Activated naive CD4-positive, alpha-beta T cell treated with anti-CD3 and anti-CD28 coated beads, Interleukin-2, amount 50 U/mL, for 24 hours (primary cell): Measurements from ENCODE around the gene GOLM1.
"Not testable (repeated sequence)": the region's sequence is repeated elsewhere in the genome, so short reads cannot be mapped to it uniquely, and the experiment has no call there.

ENCODE experiments used
- H3K27ac Mint-ChIP-seq: one replicate; pipeline ENCODE4 v1.8.0; 2021; ENCODE audit warnings: mild to moderate bottlenecking, mixed read lengths
- H3K27me3 Mint-ChIP-seq: one replicate; pipeline ENCODE4 v1.8.0; 2021; ENCODE audit warnings: mixed read lengths
- H3K36me3 Mint-ChIP-seq: one replicate; pipeline ENCODE4 v1.8.0; 2021; ENCODE audit warnings: mixed read lengths
- H3K4me1 Mint-ChIP-seq: one replicate; pipeline ENCODE4 v1.8.0; 2021; ENCODE audit warnings: mixed read lengths
- H3K4me3 Mint-ChIP-seq: one replicate; pipeline ENCODE4 v1.8.0; 2021; ENCODE audit warnings: mild to moderate bottlenecking, mixed read lengths
- H3K9me3 Mint-ChIP-seq: one replicate; pipeline ENCODE4 v1.8.0; 2021; ENCODE audit warnings: mixed read lengths

Gene GOLM1

DNA sequence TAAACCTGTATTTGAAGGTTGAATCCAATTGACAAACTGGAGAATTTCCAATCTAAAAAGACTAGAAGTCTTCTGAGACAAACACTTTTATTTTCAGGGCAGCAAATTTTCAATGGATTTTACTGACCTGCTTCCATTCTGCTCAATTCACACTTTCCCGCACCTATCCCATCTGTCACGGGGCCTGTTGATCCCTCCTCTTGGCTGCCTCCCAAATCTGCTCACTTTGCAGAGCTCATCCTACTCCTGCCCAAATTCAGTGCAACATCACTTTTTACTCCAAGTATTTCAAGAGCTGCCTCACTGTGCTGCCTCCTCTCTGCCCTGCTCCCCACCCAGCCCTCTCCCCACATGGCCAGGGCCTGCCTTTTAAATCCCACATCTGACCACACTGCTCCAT is 35.1 kb downstream of the GOLM1 start:
- H3K4me3 Mint-ChIP-seq = no peak overlapping the region
- no peaks in the 10 kb centered on the region for H3K36me3 Mint-ChIP-seq
- no peaks in the 10 kb centered on the region for H3K9me3 Mint-ChIP-seq
- peaks cover 1% of the 10 kb centered on the region for H3K27me3 Mint-ChIP-seq
- no peaks in the 10 kb centered on the region for H3K4me1 Mint-ChIP-seq
- H3K27ac Mint-ChIP-seq = no peak overlapping the region

DNA sequence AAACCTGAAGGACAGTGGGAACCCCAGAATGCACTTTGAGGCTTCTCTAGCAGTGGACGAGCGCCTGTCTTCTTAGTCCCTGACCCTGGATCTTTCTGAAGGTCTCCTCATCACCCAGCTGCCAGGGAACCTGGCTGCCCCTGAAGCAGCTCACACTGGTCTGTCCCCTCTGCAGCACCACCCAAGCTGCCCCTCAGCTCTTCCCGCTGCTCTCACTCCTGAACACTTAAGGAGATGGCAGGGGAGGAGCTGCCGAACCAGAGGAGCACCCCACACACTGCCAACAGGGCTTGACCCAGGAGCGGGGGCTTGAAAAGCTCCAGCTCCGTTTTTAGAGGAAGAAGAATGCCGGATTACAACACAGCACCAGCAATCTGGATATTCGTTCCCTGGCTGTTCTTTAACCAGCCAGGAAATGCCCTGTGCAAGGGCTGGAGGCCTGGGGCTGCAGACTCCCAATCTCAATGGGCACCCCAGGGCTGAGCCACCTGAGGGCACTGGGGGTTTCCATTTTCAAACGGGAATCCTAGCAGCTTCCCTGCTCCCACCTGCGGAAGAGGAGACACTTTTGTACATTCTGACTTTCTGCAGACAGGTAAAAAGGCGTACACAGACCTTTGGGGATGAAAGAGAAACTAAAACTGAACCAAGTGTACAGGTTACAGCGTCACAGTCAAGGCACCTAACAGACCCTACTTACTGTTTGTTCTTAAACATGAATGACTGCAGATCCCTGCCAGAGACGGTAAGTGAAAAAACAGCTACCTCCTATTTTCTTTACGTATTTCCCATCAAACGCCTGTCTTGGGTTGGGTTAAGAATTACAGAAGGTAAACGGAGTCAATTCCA is 36.3 kb downstream of the GOLM1 start:
- Mint-ChIP-seq H3K9me3 (no peaks in the 10 kb centered on the region), H3K36me3 (no peaks in the 10 kb centered on the region), H3K4me1 (no peaks in the 10 kb centered on the region), H3K27me3 (peaks cover 5% of the 10 kb centered on the region), H3K27ac (no peak overlapping the region), H3K4me3 (no peak overlapping the region)

DNA sequence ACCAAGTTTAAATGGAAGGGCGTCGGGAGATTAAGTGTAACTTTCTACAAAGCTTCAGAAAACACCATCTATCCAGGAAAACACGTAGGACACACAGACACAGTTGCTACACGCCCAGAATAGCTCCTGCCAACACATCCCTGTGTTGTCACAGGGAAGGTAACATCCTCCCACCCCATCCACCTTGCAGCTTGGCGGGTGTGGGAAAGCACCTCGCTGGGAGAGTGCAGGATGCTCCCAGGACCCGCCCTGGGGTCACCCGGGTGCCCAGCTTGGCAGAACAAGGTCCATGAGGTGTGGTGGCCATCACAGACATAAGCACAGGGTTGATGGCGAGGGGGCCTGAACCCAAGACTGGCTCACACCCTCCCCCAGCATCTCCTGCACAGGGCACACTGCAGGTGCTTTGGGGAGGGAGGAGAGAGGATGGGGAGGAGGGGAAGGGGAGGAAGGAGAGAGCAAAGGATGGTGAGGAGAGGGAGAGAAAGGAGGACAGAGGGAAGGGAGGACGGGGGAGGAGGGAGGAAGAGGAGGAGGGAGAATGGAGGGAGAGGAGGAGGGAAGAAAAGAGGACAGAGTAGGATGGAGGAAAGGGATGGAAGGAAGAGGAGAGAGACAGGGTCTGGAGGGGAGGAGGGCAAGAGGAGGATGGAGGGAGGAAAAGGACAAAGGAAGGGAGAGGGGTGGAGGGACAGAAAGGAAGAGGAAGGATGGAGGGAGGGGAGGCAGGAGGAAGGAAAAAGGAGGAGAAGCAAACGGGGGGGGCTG is 37.2 kb downstream of the GOLM1 start:
- Mint-ChIP-seq H3K9me3 (no peaks in the 10 kb centered on the region), H3K36me3 (no peaks in the 10 kb centered on the region), H3K4me3 (no peak overlapping the region), H3K27me3 (peaks cover 5% of the 10 kb centered on the region), H3K4me1 (no peaks in the 10 kb centered on the region), H3K27ac (no peak overlapping the region)

DNA sequence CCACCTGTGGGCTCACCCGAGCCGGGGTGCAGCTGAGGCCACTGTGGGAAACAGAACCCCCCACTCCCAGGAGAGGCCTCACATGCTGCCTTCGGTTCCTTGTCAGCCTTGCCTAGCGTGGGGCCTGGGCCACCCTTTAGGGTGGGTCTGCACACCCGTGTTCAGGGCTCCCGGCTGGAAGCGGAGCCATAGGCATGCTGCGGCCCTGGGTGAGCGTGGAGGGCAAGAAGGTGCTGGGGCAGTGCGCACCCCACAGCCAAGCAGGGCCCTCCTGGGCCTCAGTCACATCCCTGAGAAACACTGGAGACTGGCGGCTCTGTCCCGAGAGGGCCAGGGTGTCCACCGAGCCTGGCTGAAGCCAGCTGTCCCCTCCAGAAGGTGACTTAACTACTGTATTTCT is 41.9 kb downstream of the GOLM1 start:
- no peaks in the 10 kb centered on the region for H3K9me3 Mint-ChIP-seq
- no peaks in the 10 kb centered on the region for H3K4me1 Mint-ChIP-seq
- H3K27ac Mint-ChIP-seq = no peak overlapping the region
- peaks cover 5% of the 10 kb centered on the region for H3K27me3 Mint-ChIP-seq
- H3K36me3 Mint-ChIP-seq = no peaks in the 10 kb centered on the region
- no peak overlapping the region for H3K4me3 Mint-ChIP-seq

DNA sequence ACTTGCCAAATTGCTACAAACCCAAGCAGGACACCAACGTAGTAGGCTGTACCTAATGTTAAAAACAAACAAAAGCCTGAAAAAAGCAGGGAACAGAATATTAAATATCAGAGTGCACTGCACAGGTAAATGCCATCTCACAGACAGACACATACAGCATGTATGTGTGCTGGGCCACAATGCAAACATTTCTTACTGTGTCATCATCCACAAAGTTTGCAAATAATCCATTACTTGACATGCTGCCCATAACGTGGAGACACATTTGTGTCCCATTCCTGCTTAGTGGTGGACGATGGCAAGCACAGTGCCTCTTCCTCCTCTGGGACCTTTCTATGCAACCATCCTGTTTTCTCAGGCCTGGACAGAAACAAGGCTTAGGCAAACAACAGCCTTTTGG is 44.7 kb downstream of the GOLM1 start:
- H3K27me3 Mint-ChIP-seq = peaks cover 5% of the 10 kb centered on the region
- H3K9me3 Mint-ChIP-seq = no peaks in the 10 kb centered on the region
- H3K4me1 Mint-ChIP-seq = no peaks in the 10 kb centered on the region
- H3K4me3 Mint-ChIP-seq = no peak overlapping the region
- no peaks in the 10 kb centered on the region for H3K36me3 Mint-ChIP-seq
- no peak overlapping the region for H3K27ac Mint-ChIP-seq

DNA sequence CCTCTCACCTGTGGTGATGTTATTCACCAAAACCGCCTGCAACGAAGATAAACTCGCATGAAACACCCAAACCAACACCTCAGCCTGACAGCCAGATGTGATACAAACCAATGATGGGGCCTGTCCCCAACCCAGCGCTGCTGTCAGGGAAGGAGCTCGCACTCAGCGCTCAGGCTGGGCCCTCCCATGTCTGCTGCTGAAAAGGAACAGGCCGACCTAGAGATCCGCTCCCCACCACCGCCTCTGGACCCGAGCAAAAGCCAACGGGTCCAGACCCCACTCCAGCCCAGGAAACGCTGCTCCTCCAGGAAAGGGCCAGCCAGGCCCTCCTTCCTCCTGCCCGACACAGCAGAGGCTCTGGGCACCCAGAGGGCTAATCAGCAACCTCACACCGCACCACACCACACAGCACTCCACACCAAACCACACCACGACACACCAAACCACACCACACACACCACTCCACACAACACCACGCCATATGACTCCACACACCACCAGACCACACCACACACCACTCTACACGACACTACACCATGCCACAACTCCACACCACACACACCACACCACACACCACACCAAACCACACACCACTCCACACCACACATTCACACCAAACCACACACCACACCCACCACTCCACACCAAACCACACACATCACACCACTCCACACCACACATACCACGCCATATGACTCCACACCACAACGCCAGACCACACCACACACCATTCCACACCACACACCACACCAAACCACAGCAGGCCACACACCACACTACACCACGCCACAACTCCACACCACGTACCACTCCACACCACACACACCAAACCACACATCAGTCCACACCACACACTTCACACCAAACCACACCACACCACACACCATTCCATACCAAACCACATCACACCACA is 46.5 kb downstream of the GOLM1 start:
- H3K4me3 Mint-ChIP-seq = no peak overlapping the region
- H3K4me1 Mint-ChIP-seq = no peaks in the 10 kb centered on the region
- H3K27ac Mint-ChIP-seq = no peak overlapping the region
- H3K9me3 Mint-ChIP-seq = no peaks in the 10 kb centered on the region
- H3K27me3 Mint-ChIP-seq = no peaks in the 10 kb centered on the region
- H3K36me3 Mint-ChIP-seq = no peaks in the 10 kb centered on the region

DNA sequence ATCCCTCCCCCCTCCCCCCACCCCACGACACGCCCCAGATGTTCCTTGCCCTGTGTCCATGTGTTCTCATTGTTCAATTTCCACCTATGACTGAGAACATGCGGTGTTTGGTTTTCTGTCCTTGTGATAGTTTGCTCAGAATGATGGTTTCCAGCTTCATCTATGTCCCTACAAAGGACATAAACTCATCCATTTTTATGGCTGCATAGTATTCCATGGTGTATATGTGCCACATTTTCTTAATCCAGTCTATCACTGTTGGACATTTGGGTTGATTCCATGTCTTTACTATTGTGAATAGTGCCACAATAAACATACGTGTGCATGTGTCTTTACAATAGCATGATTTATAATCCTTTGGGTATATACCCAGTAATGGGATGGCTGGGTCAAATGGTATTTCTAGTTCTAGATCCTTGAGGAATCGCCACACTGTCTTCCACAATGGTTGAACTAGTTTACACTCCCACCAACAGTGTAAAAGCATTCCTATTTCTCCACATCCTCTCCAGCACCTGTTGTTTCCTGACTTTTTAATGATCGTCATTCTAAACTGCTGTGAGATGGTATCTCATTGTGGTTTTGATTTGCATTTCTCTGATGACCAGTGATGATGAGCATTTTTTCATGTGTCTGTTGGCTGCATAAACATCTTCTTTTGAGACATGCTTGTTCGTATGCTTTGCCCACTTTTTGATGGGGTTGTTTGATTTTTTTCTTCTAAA is 51.2 kb downstream of the GOLM1 start:
- H3K27ac Mint-ChIP-seq, H3K27me3 Mint-ChIP-seq, H3K4me1 Mint-ChIP-seq, H3K4me3 Mint-ChIP-seq, H3K36me3 Mint-ChIP-seq, H3K9me3 Mint-ChIP-seq: not testable (repeated sequence)

DNA sequence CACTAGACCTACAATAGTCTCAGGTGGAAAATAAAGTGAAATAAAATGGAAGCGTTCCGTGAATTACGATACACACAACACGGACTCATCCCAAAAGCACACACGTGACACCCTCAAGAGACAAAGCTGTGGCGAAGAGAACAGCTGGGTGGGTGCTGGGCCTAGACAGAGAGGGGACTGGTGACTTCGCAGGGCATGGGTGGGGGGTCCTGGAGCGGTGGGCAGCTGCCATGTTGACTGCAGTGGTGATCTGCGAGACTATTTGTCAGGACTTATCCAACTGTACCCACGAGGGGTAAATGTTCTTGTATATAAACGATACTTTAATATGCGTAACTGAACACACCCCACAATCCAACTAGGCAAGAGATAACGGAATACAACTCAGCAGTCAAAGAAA is 52.0 kb downstream of the GOLM1 start:
- Mint-ChIP-seq H3K4me1 (no peaks in the 10 kb centered on the region), H3K27me3 (no peaks in the 10 kb centered on the region), H3K4me3 (no peak overlapping the region), H3K9me3 (no peaks in the 10 kb centered on the region), H3K36me3 (no peaks in the 10 kb centered on the region), H3K27ac (no peak overlapping the region)

DNA sequence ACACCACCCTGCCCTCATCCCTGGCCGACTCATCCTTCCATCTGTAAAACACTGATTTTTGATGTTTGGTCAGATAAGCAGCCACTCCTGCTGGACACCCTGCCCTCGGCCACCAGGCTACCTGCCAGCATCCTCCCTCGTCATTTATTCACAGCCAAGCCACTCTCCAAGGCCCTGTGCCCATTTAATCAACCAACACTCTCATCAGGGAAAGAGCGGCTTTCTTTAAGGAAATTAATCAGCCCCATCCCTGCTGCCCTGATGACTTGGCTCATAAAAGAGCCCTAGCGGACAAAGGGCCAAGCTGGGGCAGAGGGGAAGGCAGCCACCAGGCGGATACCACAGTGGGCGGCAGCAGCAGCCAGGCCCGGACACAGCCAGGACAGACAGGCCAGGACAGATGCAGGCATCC is 52.4 kb downstream of the GOLM1 start:
- Mint-ChIP-seq H3K4me1 (no peaks in the 10 kb centered on the region), H3K9me3 (no peaks in the 10 kb centered on the region), H3K4me3 (no peak overlapping the region), H3K27ac (no peak overlapping the region), H3K36me3 (no peaks in the 10 kb centered on the region), H3K27me3 (no peaks in the 10 kb centered on the region)

DNA sequence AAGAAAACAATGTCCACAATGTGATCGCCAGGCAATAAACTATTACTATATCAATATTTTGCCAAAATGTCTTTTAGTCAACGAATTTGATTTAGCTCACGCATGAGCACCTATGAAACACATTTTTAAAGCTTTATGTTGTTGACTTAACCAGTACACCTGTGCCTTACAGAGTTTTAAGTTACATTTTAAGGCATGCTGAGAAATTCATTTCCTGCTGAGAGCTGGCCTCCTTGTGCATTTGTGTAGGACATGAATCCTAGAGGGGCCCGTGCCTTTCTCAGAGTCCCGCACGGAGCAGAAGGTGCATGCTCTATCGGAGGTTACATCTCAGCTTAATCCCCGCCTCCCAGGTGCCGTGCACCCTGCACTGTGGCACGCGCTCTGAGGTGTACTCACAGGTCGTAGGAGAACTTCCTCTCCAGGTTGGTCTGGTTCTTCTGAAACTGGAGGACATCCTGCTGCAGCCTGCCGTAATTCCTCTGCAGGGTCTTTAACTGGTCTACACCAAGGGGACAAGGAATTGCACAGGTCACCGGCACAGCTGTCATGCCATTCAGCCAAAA is 53.2 kb downstream of the GOLM1 start:
- Mint-ChIP-seq H3K27me3 (no peaks in the 10 kb centered on the region), H3K27ac (no peak overlapping the region), H3K4me3 (no peak overlapping the region), H3K4me1 (no peaks in the 10 kb centered on the region), H3K36me3 (no peaks in the 10 kb centered on the region), H3K9me3 (no peaks in the 10 kb centered on the region)

DNA sequence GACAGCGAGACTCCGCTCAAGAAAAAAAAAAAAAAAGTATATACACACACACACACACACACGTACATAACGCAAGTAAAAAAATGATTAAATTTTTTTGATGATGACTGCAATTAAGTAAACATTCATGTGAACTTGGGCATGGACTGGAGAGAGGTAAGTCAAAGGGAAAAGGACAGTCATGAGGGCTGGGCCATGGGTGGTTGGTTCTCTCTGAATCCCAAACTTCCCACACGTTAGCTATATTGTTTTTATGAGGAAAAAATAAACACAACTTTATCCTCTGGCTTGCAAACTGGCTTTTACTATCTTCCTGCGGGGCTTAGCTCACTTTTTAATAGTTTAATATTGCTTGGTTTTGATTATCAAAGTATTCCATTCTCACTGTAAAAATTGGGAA is 53.7 kb downstream of the GOLM1 start:
- no peaks in the 10 kb centered on the region for H3K27me3 Mint-ChIP-seq
- H3K27ac Mint-ChIP-seq = no peak overlapping the region
- H3K4me1 Mint-ChIP-seq = no peaks in the 10 kb centered on the region
- no peaks in the 10 kb centered on the region for H3K9me3 Mint-ChIP-seq
- H3K4me3 Mint-ChIP-seq = no peak overlapping the region
- no peaks in the 10 kb centered on the region for H3K36me3 Mint-ChIP-seq

DNA sequence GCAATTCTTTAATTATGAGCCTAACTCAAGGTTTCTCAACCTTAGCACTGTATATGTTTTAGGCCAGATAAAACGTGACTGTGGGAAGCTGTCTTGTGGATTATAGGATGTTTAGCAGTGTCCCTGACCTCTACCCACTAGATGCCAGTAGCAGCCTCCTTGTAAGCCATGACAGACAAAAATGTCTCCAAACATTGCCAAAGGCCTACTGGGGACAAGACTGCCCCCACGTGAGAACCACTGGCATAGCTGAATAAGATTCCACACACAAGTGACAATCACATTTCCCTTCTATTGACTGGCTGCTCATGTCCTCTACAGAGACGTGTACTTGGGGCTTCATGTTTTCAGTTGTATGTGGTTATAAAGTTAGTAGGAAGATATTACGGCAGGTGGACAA is 55.4 kb downstream of the GOLM1 start:
- Mint-ChIP-seq H3K4me1 (no peaks in the 10 kb centered on the region), H3K9me3 (no peaks in the 10 kb centered on the region), H3K27me3 (no peaks in the 10 kb centered on the region), H3K36me3 (no peaks in the 10 kb centered on the region), H3K27ac (no peak overlapping the region), H3K4me3 (no peak overlapping the region)

DNA sequence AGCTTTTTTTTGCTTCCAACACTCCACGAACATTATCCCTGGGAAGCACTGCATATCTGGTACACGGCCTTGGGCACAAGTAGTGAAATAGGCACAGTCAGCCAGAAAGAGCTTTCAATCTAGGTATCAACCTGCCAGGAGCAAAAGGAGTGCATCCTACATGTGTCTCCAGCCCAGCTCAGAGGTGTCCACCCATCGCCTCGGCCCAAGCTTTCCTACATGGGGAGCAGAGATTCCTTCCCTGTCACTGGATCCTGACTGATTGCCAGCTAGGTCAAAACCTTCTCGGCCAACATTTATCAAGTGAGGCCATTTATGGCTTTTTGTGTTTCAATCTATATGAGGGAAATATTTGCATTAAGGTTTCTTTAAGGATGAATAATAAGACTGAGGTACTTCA is 55.8 kb downstream of the GOLM1 start:
- no peak overlapping the region for H3K27ac Mint-ChIP-seq
- no peak overlapping the region for H3K4me3 Mint-ChIP-seq
- H3K36me3 Mint-ChIP-seq = no peaks in the 10 kb centered on the region
- no peaks in the 10 kb centered on the region for H3K4me1 Mint-ChIP-seq
- H3K9me3 Mint-ChIP-seq = no peaks in the 10 kb centered on the region
- H3K27me3 Mint-ChIP-seq = peaks cover 1% of the 10 kb centered on the region

DNA sequence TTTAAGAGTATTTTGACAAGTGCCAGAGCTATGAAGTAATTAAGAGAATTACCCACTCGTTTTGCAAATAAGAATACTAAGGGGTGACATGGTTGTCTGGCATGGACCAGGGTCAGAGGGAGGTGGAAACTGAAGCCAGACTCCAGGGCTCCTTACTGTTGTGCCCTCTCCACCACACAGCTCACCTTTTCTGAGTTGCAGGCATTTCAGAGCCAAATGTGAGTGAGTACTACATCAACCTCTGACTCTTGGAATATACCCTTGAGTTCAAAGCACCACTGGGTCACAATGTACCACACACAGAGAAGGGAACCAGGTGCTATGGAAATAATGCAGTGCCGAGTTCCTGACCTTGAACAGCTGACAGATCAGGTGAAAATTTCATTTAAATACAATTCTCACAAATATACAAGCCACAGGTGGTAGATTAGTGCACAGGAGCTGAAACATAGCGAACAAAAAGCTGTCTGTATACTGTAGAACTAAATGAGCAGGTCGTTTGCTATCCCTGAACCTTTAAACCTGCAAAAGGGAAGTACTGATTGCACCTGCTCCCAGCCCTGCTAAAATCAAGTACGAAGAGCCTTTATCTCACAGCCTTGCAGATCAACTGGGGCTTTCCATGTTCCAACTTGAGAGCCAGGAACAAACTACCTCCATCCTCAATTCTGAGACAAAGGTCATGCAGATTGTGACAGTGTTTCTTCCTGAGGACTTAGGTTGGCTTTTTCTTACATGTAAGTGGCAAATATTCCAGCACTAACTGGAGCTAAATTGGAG is 57.0 kb downstream of the GOLM1 start:
- no peak overlapping the region for H3K4me3 Mint-ChIP-seq
- no peaks in the 10 kb centered on the region for H3K4me1 Mint-ChIP-seq
- H3K27me3 Mint-ChIP-seq = peaks cover 4% of the 10 kb centered on the region
- no peaks in the 10 kb centered on the region for H3K9me3 Mint-ChIP-seq
- H3K36me3 Mint-ChIP-seq = no peaks in the 10 kb centered on the region
- H3K27ac Mint-ChIP-seq = no peak overlapping the region
